RWPE2 (cell line): ENCODE measurements around the gene DOLK.

Experiments used
- ATAC-seq: fragments of 200-7000 bp; cut with Tn5 transposase; 3 replicates; pipeline ENCODE4 v1.9.1; 2021; ENCODE audit warnings: low read depth
- DNase-seq: peaks from one replicate; pipeline ENCODE4 v3.0.0-alpha.2; 2020; ENCODE audit warnings: low spot score
- H3K27ac ChIP-seq: fragments of 450-650 bp; 2 replicates; pipeline ENCODE4 v1.5.1; 2017; ENCODE audit warnings: mild to moderate bottlenecking; ENCODE audit not compliant: poor library complexity, severe bottlenecking
- H3K27me3 ChIP-seq: fragments of 250-450 bp; sonication (Bioruptor Pico); 2 replicates; pipeline ENCODE4 v1.5.1; 2021; ENCODE audit warnings: mild to moderate bottlenecking, moderate library complexity; ENCODE audit not compliant: insufficient read depth, poor library complexity, severe bottlenecking
- H3K36me3 ChIP-seq: fragments of 250-450 bp; sonication (Bioruptor Pico); 2 replicates; pipeline ENCODE4 v1.5.1; 2020; ENCODE audit warnings: low read depth, mild to moderate bottlenecking, moderate library complexity
- H3K4me1 ChIP-seq: fragments of 250-450 bp; sonication (Bioruptor Pico); 2 replicates; pipeline ENCODE4 v1.5.1; 2021; ENCODE audit warnings: mild to moderate bottlenecking, moderate library complexity; ENCODE audit not compliant: insufficient read depth, poor library complexity, severe bottlenecking
- H3K4me3 ChIP-seq: fragments of 250-450 bp; sonication (Bioruptor Pico); 2 replicates; pipeline ENCODE4 v1.5.1; 2021; ENCODE audit warnings: mild to moderate bottlenecking, moderate library complexity; ENCODE audit not compliant: severe bottlenecking
- H3K9me3 ChIP-seq: fragments of 250-450 bp; sonication (Bioruptor Pico); 2 replicates; pipeline ENCODE4 v1.5.1; 2021; ENCODE audit warnings: mild to moderate bottlenecking, moderate library complexity; ENCODE audit not compliant: severe bottlenecking
- TF ChIP-seq, protein P1 (sequence below): fragments of 450-650 bp; IDR thresholded peaks from one replicate; pipeline ENCODE4 v1.5.1; 2017; ENCODE audit warnings: mild to moderate bottlenecking, moderate library complexity; ENCODE audit not compliant: poor library complexity, severe bottlenecking

Gene DOLK

GRCh38 chr9:128902351-128903078, 44.9 kb downstream of the DOLK start:
- DNase-seq (peak; percentile 91), ATAC-seq (peak; percentile 65)
- peaks cover 54% of the 10 kb centered on the region for H3K36me3 ChIP-seq
- H3K4me3 ChIP-seq = no peak overlapping the region
- H3K27me3 ChIP-seq = no peaks in the 10 kb centered on the region
- H3K9me3 ChIP-seq = no peaks in the 10 kb centered on the region
- TF ChIP-seq, protein P1, sequence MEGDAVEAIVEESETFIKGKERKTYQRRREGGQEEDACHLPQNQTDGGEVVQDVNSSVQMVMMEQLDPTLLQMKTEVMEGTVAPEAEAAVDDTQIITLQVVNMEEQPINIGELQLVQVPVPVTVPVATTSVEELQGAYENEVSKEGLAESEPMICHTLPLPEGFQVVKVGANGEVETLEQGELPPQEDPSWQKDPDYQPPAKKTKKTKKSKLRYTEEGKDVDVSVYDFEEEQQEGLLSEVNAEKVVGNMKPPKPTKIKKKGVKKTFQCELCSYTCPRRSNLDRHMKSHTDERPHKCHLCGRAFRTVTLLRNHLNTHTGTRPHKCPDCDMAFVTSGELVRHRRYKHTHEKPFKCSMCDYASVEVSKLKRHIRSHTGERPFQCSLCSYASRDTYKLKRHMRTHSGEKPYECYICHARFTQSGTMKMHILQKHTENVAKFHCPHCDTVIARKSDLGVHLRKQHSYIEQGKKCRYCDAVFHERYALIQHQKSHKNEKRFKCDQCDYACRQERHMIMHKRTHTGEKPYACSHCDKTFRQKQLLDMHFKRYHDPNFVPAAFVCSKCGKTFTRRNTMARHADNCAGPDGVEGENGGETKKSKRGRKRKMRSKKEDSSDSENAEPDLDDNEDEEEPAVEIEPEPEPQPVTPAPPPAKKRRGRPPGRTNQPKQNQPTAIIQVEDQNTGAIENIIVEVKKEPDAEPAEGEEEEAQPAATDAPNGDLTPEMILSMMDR = no peak
- peak overlapping the region; percentile 91 for H3K27ac ChIP-seq
- H3K4me1 ChIP-seq = peaks cover 54% of the 10 kb centered on the region

DNA sequence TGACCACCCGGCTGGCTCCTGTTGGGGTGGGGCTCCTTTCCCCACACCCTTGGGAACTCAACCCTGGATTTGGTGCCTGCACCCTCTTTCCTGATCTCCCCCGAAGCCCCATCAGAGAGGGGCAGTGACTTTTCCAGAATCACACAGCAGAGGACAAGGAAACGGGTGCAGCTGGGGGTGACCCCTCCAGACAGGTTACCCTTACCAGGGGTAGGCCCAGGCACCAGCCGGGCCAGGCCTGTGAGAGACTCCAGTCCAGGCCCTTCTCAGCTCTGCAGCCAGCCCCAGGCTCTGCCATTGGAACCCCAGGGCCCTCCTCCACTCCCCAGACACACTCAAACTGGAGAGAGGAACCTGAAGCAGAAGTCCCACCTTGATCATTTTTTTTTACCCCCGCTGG, 45.6 kb downstream of the DOLK start:
- H3K4me3 ChIP-seq = no peak overlapping the region
- peak overlapping the region; percentile 91 for H3K27ac ChIP-seq
- no peak for DNase-seq
- TF ChIP-seq, protein P1 = no peak
- no peaks in the 10 kb centered on the region for H3K27me3 ChIP-seq
- H3K4me1 ChIP-seq = peaks cover 54% of the 10 kb centered on the region
- ATAC-seq = no peak
- peaks cover 54% of the 10 kb centered on the region for H3K36me3 ChIP-seq
- no peaks in the 10 kb centered on the region for H3K9me3 ChIP-seq

DNA sequence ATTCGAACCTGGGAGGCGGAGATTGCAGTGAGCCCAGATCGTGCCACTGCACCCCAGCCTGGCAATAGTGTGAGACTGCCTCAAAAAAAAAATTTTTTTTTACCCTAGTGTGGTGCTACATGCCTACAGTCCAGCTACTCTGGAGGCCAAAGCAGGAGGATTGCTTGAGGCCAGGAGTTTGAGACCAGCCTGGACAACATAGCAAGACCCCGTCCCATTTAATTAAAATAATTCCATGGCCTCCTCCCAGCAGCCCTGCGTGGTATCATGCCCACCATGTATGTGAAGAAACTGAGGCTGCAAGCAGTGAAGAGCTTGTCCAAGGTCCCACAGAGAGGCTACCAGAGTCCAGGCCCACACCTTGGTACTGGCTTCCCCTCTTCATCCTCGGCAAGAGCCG, 46.0 kb downstream of the DOLK start:
- Histone ChIP-seq H3K27ac (peak overlapping the region; percentile 91), H3K27me3 (no peaks in the 10 kb centered on the region), H3K4me3 (no peak overlapping the region), H3K36me3 (peaks cover 54% of the 10 kb centered on the region), H3K4me1 (peaks cover 54% of the 10 kb centered on the region), H3K9me3 (no peaks in the 10 kb centered on the region)
- TF ChIP-seq, protein P1 = no peak
- DNase-seq = no peak
- no peak for ATAC-seq

GRCh38 chr9:128899566-128900322, 47.7 kb downstream of the DOLK start:
- H3K27ac ChIP-seq = peak overlapping the region; percentile 91

More at GRCh38 chr9:128899566-128900322, 47.7 kb downstream of the DOLK start:
- TF ChIP-seq, protein P1 = peak; percentile 17
- Histone ChIP-seq H3K4me1 (peaks cover 56% of the 10 kb centered on the region), H3K36me3 (peaks cover 60% of the 10 kb centered on the region), H3K27me3 (no peaks in the 10 kb centered on the region), H3K9me3 (no peaks in the 10 kb centered on the region), H3K4me3 (no peak overlapping the region)
- ATAC-seq = peak; percentile 82
- peak; percentile 73 for DNase-seq
